IMR-90 (cell line): ENCODE results near the gene SYNGR2. TPM values are rescaled to one million over a fixed set of nuclear protein-coding genes. Genes with fewer than 3 reads are reported as not detected.

Experiments used
- ATAC-seq: fragments of 200-7000 bp; cut with Tn5 transposase; 2 replicates; pipeline ENCODE4 v1.9.1; 2020; ENCODE audit warnings: low read depth, mild to moderate bottlenecking, moderate library complexity
- BruUV-seq: library from RNA; stranded (reverse); fragments of 400-500 nt; replicated peaks from 2 replicates; lab custom pipeline; 2021; lab: Mats Ljungman, UMichigan
- CTCF ChIA-PET: fragments of 300-600 bp; formaldehyde crosslinking; extraction: SDS; loops from one replicate; lab custom pipeline; 2021; ENCODE audit warnings: antibody characterized with exemption; lab: Yijun Ruan, JAX
- POLR2A ChIA-PET: fragments of 300-600 bp; sonication (Branson Sonifier 250); formaldehyde crosslinking; loops from one replicate; lab custom pipeline; 2022; ENCODE audit warnings: antibody characterized with exemption; ENCODE audit not compliant: unreplicated experiment; lab: Charles Lee
- DNase-seq: peaks from one replicate; pipeline ENCODE4 v3.0.0; 2013
- H2AFZ ChIP-seq: replicated peaks from 2 replicates; pipeline ENCODE3; 2013; ENCODE audit warnings: low read length, mild to moderate bottlenecking; ENCODE audit not compliant: poor library complexity
- H2AK5ac ChIP-seq: 2 replicates; pipeline ENCODE4 v1.6.1; 2013; ENCODE audit warnings: low read depth, low read length, inconsistent platforms
- H2AK9ac ChIP-seq: replicated peaks from 2 replicates; pipeline ENCODE3; 2013; ENCODE audit warnings: mild to moderate bottlenecking, low read depth, low read length, moderate library complexity; ENCODE audit not compliant: poor library complexity
- H2BK120ac ChIP-seq: 2 replicates; pipeline ENCODE4 v1.6.1; 2013; ENCODE audit warnings: low read depth, low read length, inconsistent platforms
- H2BK15ac ChIP-seq: 3 replicates; pipeline ENCODE4 v1.6.1; 2013; ENCODE audit warnings: low read depth, low read length, inconsistent platforms
- H2BK20ac ChIP-seq: 2 replicates; pipeline ENCODE4 v1.6.1; 2013; ENCODE audit warnings: low read depth, mild to moderate bottlenecking, inconsistent platforms, low read length, moderate library complexity
- H2BK5ac ChIP-seq: 2 replicates; pipeline ENCODE4 v1.6.1; 2013; ENCODE audit warnings: mild to moderate bottlenecking, low read depth, low read length, inconsistent platforms; ENCODE audit not compliant: poor library complexity, severe bottlenecking
- H3K14ac ChIP-seq: replicated peaks from 2 replicates; pipeline ENCODE4 v1.6.1; 2013; ENCODE audit warnings: low read depth, low read length, inconsistent platforms
- H3K18ac ChIP-seq: 2 replicates; pipeline ENCODE4 v1.6.1; 2013; ENCODE audit warnings: low read depth, low read length, control low read depth
- H3K23ac ChIP-seq: 2 replicates; pipeline ENCODE4 v1.6.1; 2013; ENCODE audit warnings: low read depth, low read length, inconsistent platforms
- H3K27ac ChIP-seq: 2 replicates; pipeline ENCODE4 v1.5.1; 2013; ENCODE audit warnings: mild to moderate bottlenecking, control low read depth, low read length; ENCODE audit not compliant: insufficient read depth
- H3K27me3 ChIP-seq: 2 replicates; pipeline ENCODE4 v1.6.1; 2013; ENCODE audit warnings: low read length; ENCODE audit not compliant: control insufficient read depth, insufficient read depth
- H3K36me3 ChIP-seq: 2 replicates; pipeline ENCODE4 v1.6.1; 2013; ENCODE audit warnings: low read length, mixed read lengths; ENCODE audit not compliant: control insufficient read depth, insufficient read depth
- H3K4ac ChIP-seq: 2 replicates; pipeline ENCODE4 v1.6.1; 2013; ENCODE audit warnings: low read depth, low read length, inconsistent platforms
- H3K4me1 ChIP-seq: 2 replicates; pipeline ENCODE4 v1.6.1; 2013; ENCODE audit warnings: low read length, mixed read lengths; ENCODE audit not compliant: control insufficient read depth, insufficient read depth
- H3K4me2 ChIP-seq: 2 replicates; pipeline ENCODE4 v1.6.1; 2013; ENCODE audit warnings: low read depth, mild to moderate bottlenecking, control low read depth, low read length, moderate library complexity
- H3K4me3 ChIP-seq: 2 replicates; pipeline ENCODE4 v1.5.1; 2013; ENCODE audit warnings: low read depth, mild to moderate bottlenecking, control low read depth, low read length, moderate library complexity; ENCODE audit not compliant: insufficient read depth
- H3K56ac ChIP-seq: 2 replicates; pipeline ENCODE4 v1.6.1; 2013; ENCODE audit warnings: low read length, inconsistent platforms; ENCODE audit not compliant: insufficient read depth; ENCODE audit errors: extremely low read depth
- H3K79me1 ChIP-seq, 2 experiments: 2 replicates each; pipeline ENCODE4 v1.6.1; 2013; ENCODE audit warnings: low read length in 2 of 2, inconsistent platforms in 1 of 2, low read depth in 1 of 2
- H3K9ac ChIP-seq: 2 replicates; pipeline ENCODE4 v1.6.1; 2013; ENCODE audit warnings: low read depth, low read length, control low read depth
- H3K9me1 ChIP-seq: 2 replicates; pipeline ENCODE4 v1.6.1; 2013; ENCODE audit warnings: low read length, inconsistent platforms; ENCODE audit not compliant: insufficient read depth
- H3K9me3 ChIP-seq: 2 replicates; pipeline ENCODE4 v1.6.1; 2013; ENCODE audit warnings: low read length; ENCODE audit not compliant: control insufficient read depth, insufficient read depth
- H4K20me1 ChIP-seq: 2 replicates; pipeline ENCODE4 v1.6.1; 2013; ENCODE audit warnings: low read length, inconsistent platforms; ENCODE audit not compliant: insufficient read depth
- H4K5ac ChIP-seq: 2 replicates; pipeline ENCODE4 v1.6.1; 2013; ENCODE audit warnings: mild to moderate bottlenecking, low read depth, low read length, control low read depth
- H4K8ac ChIP-seq, 2 experiments: 2 replicates each; pipeline ENCODE4 v1.6.1; 2013; ENCODE audit warnings: low read depth in 2 of 2, low read length in 2 of 2, control low read depth in 1 of 2, inconsistent platforms in 1 of 2
- H4K91ac ChIP-seq: 2 replicates; pipeline ENCODE4 v1.6.1; 2013; ENCODE audit warnings: low read depth, low read length, inconsistent platforms; ENCODE audit not compliant: insufficient read depth
- BHLHE40 ChIP-seq: fragments of 150-350 bp; IDR thresholded peaks from 2 replicates; pipeline ENCODE4 v1.6.1; 2016; ENCODE audit warnings: mild to moderate bottlenecking, low read depth, low read length
- CHD1 ChIP-seq: IDR thresholded peaks from 2 replicates; pipeline ENCODE4 v1.6.1; 2012; ENCODE audit warnings: low read depth, low read length, improper control_type of control experiment
- CTCF ChIP-seq: conservative IDR thresholded peaks from 2 replicates; pipeline ENCODE4 v1.5.1; 2012; ENCODE audit warnings: mild to moderate bottlenecking, low read depth, low read length, improper control_type of control experiment
- ELK1 ChIP-seq: fragments of 150-350 bp; IDR thresholded peaks from 2 replicates; pipeline ENCODE4 v1.6.1; 2016; ENCODE audit warnings: low read depth, mild to moderate bottlenecking, low read length, moderate library complexity, borderline replicate concordance
- USF2 ChIP-seq: fragments of 150-350 bp; IDR thresholded peaks from 2 replicates; pipeline ENCODE4 v1.6.1; 2017; ENCODE audit warnings: mild to moderate bottlenecking, antibody characterized with exemption, low read length, low read depth
- WGBS, 2 experiments: methylation state at CpG; one replicate each; pipeline versions ENCODE4 v1.1.5 to v1.1.7; 2013; ENCODE audit warnings: missing lambda C conversion rate in 2 of 2; ENCODE audit not compliant: insufficient read length in 1 of 2; ENCODE audit errors: extremely low coverage in 2 of 2; 5-methylcytosine and 5-hydroxymethylcytosine counted together
- dilution Hi-C: fragments of 300-500 bp; cut with HindIII; formaldehyde crosslinking; loops from one replicate; pipeline ENCODE4 v1.14.3; 2018; ENCODE audit warnings: low sequenced_read_pairs; ENCODE audit not compliant: unreplicated experiment
- in situ Hi-C: fragments of 300-500 bp; cut with MboI; formaldehyde crosslinking; loops from 3 replicates; pipeline ENCODE4 v1.14.3; 2019; ENCODE audit warnings: low sequenced_read_pairs, inconsistent platforms, mixed read lengths
- intact Hi-C: fragments of 100-400 bp; cut with micrococcal nuclease; formaldehyde crosslinking; loops from 2 replicates; pipeline ENCODE4 v1.10.0; 2022
- polyA plus RNA-seq, 3 experiments: library from polyadenylated mRNA; depleted of rRNA; stranded (reverse); fragments of >200 nt; gene quantifications; 2 replicates each; pipeline ENCODE4 v1.2.3, GENCODE V29; 2012; ENCODE audit warnings: low replicate concordance in 1 of 3
- total RNA-seq: library from RNA; depleted of rRNA; stranded (reverse); fragments of >200 nt; gene quantifications from 2 replicates; pipeline ENCODE4 v1.2.3, GENCODE V29; 2012

Gene SYNGR2
- total and polyA plus RNA-seq, 2 of the 4 experiments (the other 2 are of a cell fraction), result 11.1 to 63.1 TPM

- Histone ChIP-seq H2AK5ac (no peak overlapping the region), H3K23ac (no peak overlapping the region), H2BK120ac (no peak overlapping the region), H4K91ac (no peak overlapping the region), H3K9me1 (no peaks in the 10 kb centered on the region), H3K27ac (no peak overlapping the region), H2AFZ (peak overlapping the region; percentile 2), H4K20me1 (no peaks in the 10 kb centered on the region), H2AK9ac (no peak overlapping the region), H3K9me3 (no peaks in the 10 kb centered on the region), H3K4me3 (no peak overlapping the region), H3K36me3 (no peaks in the 10 kb centered on the region), H3K4me2 (no peak overlapping the region), H3K9ac (no peak overlapping the region), H2BK5ac (no peak overlapping the region), H3K56ac (no peak overlapping the region), H4K5ac (no peak overlapping the region), H3K4ac (no peak overlapping the region), H3K27me3 (no peaks in the 10 kb centered on the region; the same call in 1 of the 2 replicates), H3K79me1 (no peaks in the 10 kb centered on the region), H4K8ac (no peak overlapping the region), H3K18ac (no peak overlapping the region), H3K14ac (no peak overlapping the region), H2BK15ac (no peak overlapping the region), H2BK20ac (no peak overlapping the region), H3K4me1 (peaks cover 3% of the 10 kb centered on the region; the same call in 1 of the 2 replicates)
- intact Hi-C loops (no loop called here), dilution Hi-C loops (no loop called here), in situ Hi-C loops (no loop called here)
- ATAC-seq, result peak; percentile 85
- TF ChIP-seq CTCF (0 out of 2 replicates have a peak, but pooled peaks have one; percentile 3), CHD1 (no peak), USF2 (peak; percentile 38; the same call in 1 of the 2 replicates), ELK1 (no peak), BHLHE40 (no peak)
- ChIA-PET POLR2A (interaction anchor here (0.9 kb wide), 1 partner anchor 121 kb away, joined by 3 read pairs; no protein-coding TSS in a partner anchor), CTCF (interaction anchor here (1.1 kb wide), 1 partner anchor 32 kb away, joined by 5 read pairs; no protein-coding TSS in a partner anchor)
- peak; percentile 76 for DNase-seq
- WGBS, 2 experiments, result 30% methylated on average over 2 of the region's 11 CpGs; no CpG with 5 or more reads in 1 of the 2 experiments
- BruUV-seq, result no TSS peak
Measured at GRCh38 chr17:78144147-78144719, 24.1 kb upstream of the SYNGR2 start.
